DOHH2 (cell line): ENCODE measurements around the gene HEATR5A.
"Not testable (repeated sequence)": the region's sequence is repeated elsewhere in the genome, so short reads cannot be mapped to it uniquely, and the experiment has no call there.

Source experiments
- H3F3A ChIP-seq: fragments of 200-600 bp; sonication (generic), shearing (Covaris generic); 2 replicates; pipeline ENCODE4 v1.6.0; 2016; ENCODE audit warnings: antibody characterized with exemption, mild to moderate bottlenecking; ENCODE audit not compliant: control insufficient read depth, insufficient read depth
- H3K27ac ChIP-seq: fragments of 200-600 bp; sonication (generic); 2 replicates; pipeline ENCODE4 v1.5.1; 2014; ENCODE audit warnings: low read depth, mild to moderate bottlenecking, low read length, moderate library complexity
- H3K27me3 ChIP-seq: fragments of 200-600 bp; sonication (generic); 2 replicates; pipeline ENCODE4 v1.6.1; 2014; ENCODE audit warnings: mild to moderate bottlenecking, low read length, mixed read lengths; ENCODE audit not compliant: control insufficient read depth
- H3K36me3 ChIP-seq: fragments of 200-600 bp; sonication (generic); 2 replicates; pipeline ENCODE4 v1.6.1; 2014; ENCODE audit warnings: mild to moderate bottlenecking, low read length, moderate library complexity, mixed read lengths; ENCODE audit not compliant: control insufficient read depth
- H3K4me1 ChIP-seq: fragments of 200-600 bp; sonication (generic); 2 replicates; pipeline ENCODE4 v1.6.1; 2014; ENCODE audit warnings: mild to moderate bottlenecking, low read length, mixed read lengths; ENCODE audit not compliant: control insufficient read depth
- H3K4me2 ChIP-seq: fragments of 200-600 bp; sonication (generic); 2 replicates; pipeline ENCODE4 v1.6.0; 2014; ENCODE audit warnings: mild to moderate bottlenecking, low read length, moderate library complexity
- H3K4me3 ChIP-seq: fragments of 200-600 bp; sonication (generic); 2 replicates; pipeline ENCODE4 v1.5.1; 2014; ENCODE audit warnings: mild to moderate bottlenecking, low read length, mixed read lengths
- H3K79me2 ChIP-seq: fragments of 200-600 bp; sonication (generic); 2 replicates; pipeline ENCODE4 v1.6.1; 2014; ENCODE audit warnings: mild to moderate bottlenecking, low read length, mixed read lengths; ENCODE audit not compliant: control insufficient read depth
- H3K9me2 ChIP-seq: fragments of 200-600 bp; sonication (generic); replicated peaks from 2 replicates; pipeline ENCODE4 v1.6.1; 2014; ENCODE audit warnings: mild to moderate bottlenecking, low read length, mixed read lengths; ENCODE audit not compliant: control insufficient read depth
- H3K9me3 ChIP-seq: fragments of 200-600 bp; sonication (generic); 2 replicates; pipeline ENCODE4 v1.6.1; 2014; ENCODE audit warnings: antibody characterized with exemption, low read length, mixed read lengths; ENCODE audit not compliant: control insufficient read depth, insufficient read depth
- H4K20me1 ChIP-seq: fragments of 200-600 bp; sonication (generic); 2 replicates; pipeline ENCODE4 v1.6.0; 2014; ENCODE audit warnings: low read depth, mild to moderate bottlenecking, antibody characterized with exemption, low read length, moderate library complexity; ENCODE audit not compliant: control insufficient read depth, insufficient read depth
- EZH2phosphoT487 ChIP-seq: fragments of 200-600 bp; sonication (generic); IDR thresholded peaks from 2 replicates; pipeline ENCODE4 v1.6.1; 2017; ENCODE audit warnings: borderline replicate concordance, mild to moderate bottlenecking, antibody characterized with exemption, low read length, moderate library complexity, mixed read lengths
- TF ChIP-seq, protein P1 (sequence below): fragments of 200-600 bp; sonication (generic); IDR thresholded peaks from one replicate; pipeline ENCODE4 v1.5.1; 2014; ENCODE audit warnings: antibody characterized with exemption, mild to moderate bottlenecking, low read depth, low read length; ENCODE audit not compliant: poor library complexity, severe bottlenecking

The HEATR5A gene

DNA sequence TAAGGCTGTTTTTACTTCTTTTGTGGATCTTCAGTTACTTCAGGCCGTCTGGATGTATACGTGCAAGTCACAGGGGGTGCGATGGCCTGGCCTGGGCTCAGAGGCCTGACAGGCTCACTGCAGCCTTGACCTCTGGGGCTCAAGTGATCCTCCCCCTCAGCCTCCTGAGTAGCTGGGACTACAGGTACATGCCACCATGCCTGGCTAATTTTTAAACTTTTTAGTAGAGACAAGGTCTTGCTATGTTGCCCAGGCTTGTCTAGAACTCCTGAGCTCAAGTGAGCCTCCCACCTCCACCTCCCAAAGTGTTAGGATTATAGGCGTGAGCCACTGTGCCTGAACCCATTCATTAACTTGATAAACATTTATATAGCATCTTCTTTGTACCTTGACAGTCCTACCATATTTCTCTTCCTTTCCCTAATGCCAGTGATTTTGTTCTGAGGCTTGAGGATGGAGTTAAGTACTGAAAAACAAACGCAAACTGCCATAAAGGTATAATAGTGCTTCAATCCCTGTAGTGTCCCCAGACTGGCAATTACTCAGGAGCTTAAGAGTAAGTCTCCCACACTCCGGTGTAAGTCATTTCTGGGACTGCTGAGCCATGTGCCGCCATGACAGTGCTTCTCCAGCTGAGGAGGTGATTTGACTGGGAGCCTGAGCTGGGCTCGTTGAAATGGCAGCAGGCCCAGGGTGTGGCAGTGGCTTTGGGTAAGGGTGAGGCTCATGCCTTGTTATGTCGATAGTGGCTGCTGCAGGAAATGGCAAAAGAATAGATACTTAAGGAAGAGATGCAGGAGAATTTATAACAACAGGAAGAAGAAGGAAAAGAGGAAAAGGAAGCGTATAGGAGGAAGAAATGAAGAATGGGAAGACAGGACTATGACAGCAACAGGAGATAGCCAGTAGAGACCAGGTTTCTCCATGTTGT lies 169.1 kb downstream of the HEATR5A start:
- Histone ChIP-seq H3F3A (no peaks in the 10 kb centered on the region), H4K20me1 (no peaks in the 10 kb centered on the region), H3K4me1 (no peaks in the 10 kb centered on the region), H3K27me3 (no peaks in the 10 kb centered on the region), H3K4me2 (no peak overlapping the region), H3K79me2 (no peaks in the 10 kb centered on the region), H3K9me3 (no peaks in the 10 kb centered on the region), H3K9me2 (no peaks in the 10 kb centered on the region), H3K4me3 (no peak overlapping the region), H3K36me3 (no peaks in the 10 kb centered on the region), H3K27ac (no peak overlapping the region)
- TF ChIP-seq EZH2phosphoT487: no peak
- TF ChIP-seq, protein P1, sequence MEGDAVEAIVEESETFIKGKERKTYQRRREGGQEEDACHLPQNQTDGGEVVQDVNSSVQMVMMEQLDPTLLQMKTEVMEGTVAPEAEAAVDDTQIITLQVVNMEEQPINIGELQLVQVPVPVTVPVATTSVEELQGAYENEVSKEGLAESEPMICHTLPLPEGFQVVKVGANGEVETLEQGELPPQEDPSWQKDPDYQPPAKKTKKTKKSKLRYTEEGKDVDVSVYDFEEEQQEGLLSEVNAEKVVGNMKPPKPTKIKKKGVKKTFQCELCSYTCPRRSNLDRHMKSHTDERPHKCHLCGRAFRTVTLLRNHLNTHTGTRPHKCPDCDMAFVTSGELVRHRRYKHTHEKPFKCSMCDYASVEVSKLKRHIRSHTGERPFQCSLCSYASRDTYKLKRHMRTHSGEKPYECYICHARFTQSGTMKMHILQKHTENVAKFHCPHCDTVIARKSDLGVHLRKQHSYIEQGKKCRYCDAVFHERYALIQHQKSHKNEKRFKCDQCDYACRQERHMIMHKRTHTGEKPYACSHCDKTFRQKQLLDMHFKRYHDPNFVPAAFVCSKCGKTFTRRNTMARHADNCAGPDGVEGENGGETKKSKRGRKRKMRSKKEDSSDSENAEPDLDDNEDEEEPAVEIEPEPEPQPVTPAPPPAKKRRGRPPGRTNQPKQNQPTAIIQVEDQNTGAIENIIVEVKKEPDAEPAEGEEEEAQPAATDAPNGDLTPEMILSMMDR: no peak

DNA sequence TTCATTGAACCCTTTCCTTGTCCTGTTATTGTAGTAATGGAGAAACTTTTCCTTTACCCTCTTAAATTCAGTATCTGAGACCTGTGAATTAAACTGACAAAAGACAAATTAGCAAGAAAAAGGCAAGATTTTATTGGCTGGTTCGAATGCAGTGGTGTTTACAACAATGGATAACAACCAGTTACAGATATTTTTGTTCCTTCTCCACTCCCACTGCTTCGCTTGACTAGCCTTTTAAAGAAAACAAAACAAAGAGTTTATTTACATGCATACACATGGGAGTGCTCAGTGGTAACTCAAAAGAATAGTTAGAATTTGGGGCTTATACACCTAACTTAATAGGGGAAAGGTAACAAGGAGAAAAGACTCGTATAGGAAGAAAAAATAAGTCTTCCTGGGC lies 175.7 kb downstream of the HEATR5A start:
- Histone ChIP-seq H3K4me1 (no peaks in the 10 kb centered on the region), H3F3A (no peaks in the 10 kb centered on the region), H3K36me3 (no peaks in the 10 kb centered on the region), H3K9me2 (no peaks in the 10 kb centered on the region), H3K79me2 (no peaks in the 10 kb centered on the region), H4K20me1 (no peaks in the 10 kb centered on the region), H3K4me3 (no peak overlapping the region), H3K9me3 (no peaks in the 10 kb centered on the region), H3K27me3 (no peaks in the 10 kb centered on the region), H3K27ac (no peak overlapping the region), H3K4me2 (no peak overlapping the region)
- TF ChIP-seq, protein P1: no peak
- no peak for TF ChIP-seq EZH2phosphoT487

DNA sequence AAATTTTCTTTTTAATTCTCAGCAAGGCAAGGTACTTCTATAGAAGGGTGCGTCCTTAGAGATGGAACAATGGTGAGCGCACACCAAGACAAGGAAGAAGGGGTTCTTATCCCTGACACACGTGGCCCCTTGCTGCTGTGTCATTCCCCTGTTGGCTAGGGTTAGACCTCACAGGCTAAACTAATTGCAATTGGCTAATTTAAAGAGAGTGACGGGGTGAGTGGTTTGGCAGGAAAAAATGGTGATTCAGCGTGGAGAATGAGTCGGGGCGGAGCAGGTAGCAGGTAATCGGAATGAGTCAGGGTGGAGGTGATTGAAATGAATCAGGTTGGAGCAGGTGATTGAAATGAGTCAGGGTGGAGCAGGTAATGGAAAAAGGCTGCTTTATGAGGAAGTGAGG lies 176.5 kb downstream of the HEATR5A start:
- H3K27me3 ChIP-seq: no peaks in the 10 kb centered on the region
- H3K9me3 ChIP-seq: no peaks in the 10 kb centered on the region
- no peaks in the 10 kb centered on the region for H3K4me1 ChIP-seq
- H3K9me2 ChIP-seq: no peaks in the 10 kb centered on the region
- H3K79me2 ChIP-seq: no peaks in the 10 kb centered on the region
- H3K4me3 ChIP-seq: no peak overlapping the region
- H3F3A ChIP-seq: no peaks in the 10 kb centered on the region
- H3K4me2 ChIP-seq: no peak overlapping the region
- no peaks in the 10 kb centered on the region for H4K20me1 ChIP-seq
- H3K27ac ChIP-seq: no peak overlapping the region
- no peaks in the 10 kb centered on the region for H3K36me3 ChIP-seq
- TF ChIP-seq, protein P1: no peak
- no peak for TF ChIP-seq EZH2phosphoT487

DNA sequence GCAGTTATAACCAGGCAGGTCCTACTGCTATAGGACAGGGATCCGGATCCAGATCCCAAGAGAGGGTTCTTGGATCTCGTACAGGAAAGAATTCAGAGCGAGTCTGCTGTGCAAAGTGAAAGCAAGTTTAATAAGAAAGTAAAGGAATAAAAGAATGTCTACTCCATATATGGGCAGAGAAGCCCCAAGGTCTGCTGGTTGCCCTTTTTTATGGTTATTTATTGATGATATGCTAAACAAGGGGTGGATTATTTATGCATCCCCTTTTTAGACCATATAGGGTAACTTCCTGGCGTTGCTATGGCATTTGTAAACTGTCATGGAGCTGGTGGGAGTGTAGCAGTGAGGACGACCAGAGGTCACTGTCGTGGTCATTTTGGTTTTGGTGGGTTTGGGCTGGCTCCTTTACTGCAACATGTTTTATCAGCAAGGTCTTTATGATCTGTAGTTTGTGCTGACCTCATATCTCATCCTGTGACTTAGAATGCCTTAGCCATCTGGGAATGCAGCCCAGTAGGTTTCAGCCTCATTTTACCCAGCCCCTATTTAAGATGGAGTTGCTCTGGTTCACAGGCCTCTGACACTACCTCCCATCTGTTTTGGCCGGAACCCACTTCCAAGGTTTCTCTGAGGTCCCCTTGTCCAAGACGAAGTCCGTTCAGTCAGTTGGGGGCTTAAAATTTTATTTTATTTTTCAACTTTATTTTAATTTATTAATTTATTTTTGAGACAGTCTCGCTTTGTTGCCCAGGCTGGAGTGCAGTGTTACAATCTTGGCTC lies 178.0 kb downstream of the HEATR5A start:
- not testable (repeated sequence) for H4K20me1 ChIP-seq, H3K27me3 ChIP-seq, H3K4me2 ChIP-seq, H3K9me2 ChIP-seq, H3K4me1 ChIP-seq, H3K36me3 ChIP-seq, H3K27ac ChIP-seq, H3K79me2 ChIP-seq, H3K9me3 ChIP-seq, H3F3A ChIP-seq, H3K4me3 ChIP-seq
